IPS-18a (cell line): ENCODE data around the gene RND3.

ENCODE experiments used
- H3K27ac ChIP-seq: one replicate; pipeline ENCODE4 v1.5.1; 2013; ENCODE audit warnings: low read length
- H3K27me3 ChIP-seq: one replicate; pipeline ENCODE4 v1.6.1; 2013; ENCODE audit warnings: mild to moderate bottlenecking, low read length; ENCODE audit not compliant: control insufficient read depth, insufficient read depth
- H3K36me3 ChIP-seq: one replicate; pipeline ENCODE4 v1.6.1; 2013; ENCODE audit warnings: low read depth, low read length; ENCODE audit not compliant: control insufficient read depth
- H3K4me1 ChIP-seq: one replicate; pipeline ENCODE4 v1.6.1; 2013; ENCODE audit warnings: low read depth, low read length; ENCODE audit not compliant: control insufficient read depth
- H3K4me3 ChIP-seq: one replicate; pipeline ENCODE4 v1.5.1; 2013; ENCODE audit warnings: low read length
- H3K9ac ChIP-seq: one replicate; pipeline ENCODE4 v1.6.1; 2013; ENCODE audit warnings: mild to moderate bottlenecking, low read length, moderate library complexity
- H3K9me3 ChIP-seq: one replicate; pipeline ENCODE4 v1.6.1; 2013; ENCODE audit warnings: low read depth, low read length; ENCODE audit not compliant: control insufficient read depth

RND3 gene

DNA sequence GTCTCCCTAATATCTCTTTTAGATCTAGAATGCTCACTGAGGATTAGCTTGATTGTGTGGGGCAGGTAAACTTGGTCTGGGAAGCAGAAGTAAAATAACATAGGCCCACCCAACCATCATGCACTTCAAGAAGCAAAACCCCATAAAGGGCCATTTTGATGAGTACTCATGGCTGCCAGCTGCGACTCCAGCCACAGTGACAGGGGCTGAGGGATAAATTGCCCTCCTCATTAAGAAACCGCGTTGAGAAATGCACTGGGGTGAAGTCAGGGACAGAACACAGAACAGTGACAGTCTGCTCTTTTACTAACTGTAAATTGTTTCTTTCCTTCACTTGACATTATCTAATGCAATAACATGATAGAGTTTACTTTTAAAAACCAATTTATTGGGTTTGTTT is 60.2 kb downstream of the RND3 start:
- H3K4me3 ChIP-seq, result no peak overlapping the region
- peaks cover 9% of the 10 kb centered on the region for H3K4me1 ChIP-seq
- no peaks in the 10 kb centered on the region for H3K9me3 ChIP-seq
- no peaks in the 10 kb centered on the region for H3K27me3 ChIP-seq
- H3K36me3 ChIP-seq, result no peaks in the 10 kb centered on the region
- no peak overlapping the region for H3K27ac ChIP-seq
- no peak overlapping the region for H3K9ac ChIP-seq

DNA sequence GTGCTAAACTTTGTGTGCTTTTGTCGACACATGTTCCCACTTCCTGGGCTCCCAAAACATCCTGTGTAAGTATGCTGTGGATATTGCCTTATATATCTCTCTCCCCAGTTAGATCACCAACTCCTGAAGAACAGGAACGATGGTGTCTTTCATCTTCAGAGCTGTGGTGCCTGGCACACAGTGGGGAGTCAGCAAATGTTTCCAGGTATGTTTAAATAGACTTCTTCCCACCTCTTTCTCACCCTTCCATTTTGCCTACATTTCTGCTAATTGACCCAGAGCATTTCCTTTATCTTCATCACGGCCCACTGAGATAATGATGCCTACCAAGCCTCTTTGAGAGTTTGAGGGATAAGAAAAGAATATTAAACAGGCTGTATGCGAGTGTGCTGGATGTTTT is 60.7 kb downstream of the RND3 start:
- no peaks in the 10 kb centered on the region for H3K27me3 ChIP-seq
- H3K9ac ChIP-seq, result no peak overlapping the region
- H3K36me3 ChIP-seq, result no peaks in the 10 kb centered on the region
- no peak overlapping the region for H3K4me3 ChIP-seq
- no peak overlapping the region for H3K27ac ChIP-seq
- peaks cover 9% of the 10 kb centered on the region for H3K4me1 ChIP-seq
- H3K9me3 ChIP-seq, result no peaks in the 10 kb centered on the region

DNA sequence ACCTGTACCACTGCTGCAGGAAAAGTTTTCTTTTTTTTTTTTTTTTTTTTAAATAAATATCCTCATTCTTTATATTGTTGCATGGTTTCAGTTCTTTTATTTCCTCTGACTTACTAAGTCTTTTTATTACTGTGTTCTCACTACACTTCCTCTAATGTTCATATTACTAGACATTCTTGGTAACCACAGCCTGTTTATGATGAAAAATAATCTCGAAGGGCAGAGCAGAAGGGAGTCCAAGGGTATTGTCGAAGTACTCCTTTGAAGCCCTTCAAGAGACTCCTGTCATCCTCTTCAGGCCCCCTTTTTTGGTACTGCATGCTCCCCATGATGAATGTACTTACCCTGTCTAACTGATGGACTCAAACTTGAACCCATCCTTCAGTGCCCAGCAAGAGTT is 61.2 kb downstream of the RND3 start:
- no peaks in the 10 kb centered on the region for H3K36me3 ChIP-seq
- H3K27ac ChIP-seq, result no peak overlapping the region
- H3K27me3 ChIP-seq, result no peaks in the 10 kb centered on the region
- H3K4me3 ChIP-seq, result no peak overlapping the region
- H3K9me3 ChIP-seq, result no peaks in the 10 kb centered on the region
- H3K4me1 ChIP-seq, result peaks cover 9% of the 10 kb centered on the region
- H3K9ac ChIP-seq, result no peak overlapping the region

DNA sequence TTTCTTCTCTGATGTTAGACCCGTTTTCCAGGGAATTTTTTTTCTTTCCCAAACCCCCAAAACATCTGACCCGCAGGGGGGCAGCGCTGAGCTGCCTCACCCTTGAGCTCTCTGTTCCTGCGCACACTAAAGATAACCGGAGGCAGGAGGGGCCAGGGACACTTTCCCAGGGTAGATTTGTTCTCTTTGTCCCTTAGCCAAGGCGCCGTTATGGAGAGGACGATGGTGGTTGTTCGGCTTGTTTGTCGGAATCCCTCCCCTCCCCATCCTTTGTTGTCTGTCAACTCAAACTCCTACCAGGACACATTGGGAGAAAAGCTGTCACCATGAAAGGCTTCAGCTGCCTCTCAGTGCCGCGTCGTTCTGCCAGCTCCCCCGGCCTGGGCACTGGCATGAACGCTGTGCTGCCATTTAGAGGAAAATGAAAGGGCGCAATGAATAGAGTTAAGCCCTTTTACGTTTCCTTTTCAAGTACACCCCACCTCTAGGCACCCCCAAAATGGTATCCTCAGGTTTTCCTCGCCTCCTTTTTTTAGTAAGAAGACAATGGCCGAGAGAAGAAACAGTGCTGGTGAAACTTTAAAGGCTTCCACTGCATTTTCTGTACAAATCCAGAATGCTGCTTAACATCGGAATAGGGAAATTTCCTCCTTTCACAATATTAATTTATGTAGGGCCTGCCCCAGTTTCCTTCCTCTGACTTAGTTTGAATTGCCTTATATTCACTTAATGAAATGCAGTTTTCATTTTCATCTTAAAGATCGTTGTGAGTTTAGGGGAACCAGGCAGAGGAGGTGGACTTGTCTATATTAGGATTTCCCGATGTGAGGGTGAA is 62.1 kb downstream of the RND3 start:
- H3K4me1 ChIP-seq, result peaks cover 9% of the 10 kb centered on the region
- no peak overlapping the region for H3K4me3 ChIP-seq
- no peaks in the 10 kb centered on the region for H3K36me3 ChIP-seq
- no peak overlapping the region for H3K27ac ChIP-seq
- no peaks in the 10 kb centered on the region for H3K27me3 ChIP-seq
- H3K9ac ChIP-seq, result no peak overlapping the region
- no peaks in the 10 kb centered on the region for H3K9me3 ChIP-seq

DNA sequence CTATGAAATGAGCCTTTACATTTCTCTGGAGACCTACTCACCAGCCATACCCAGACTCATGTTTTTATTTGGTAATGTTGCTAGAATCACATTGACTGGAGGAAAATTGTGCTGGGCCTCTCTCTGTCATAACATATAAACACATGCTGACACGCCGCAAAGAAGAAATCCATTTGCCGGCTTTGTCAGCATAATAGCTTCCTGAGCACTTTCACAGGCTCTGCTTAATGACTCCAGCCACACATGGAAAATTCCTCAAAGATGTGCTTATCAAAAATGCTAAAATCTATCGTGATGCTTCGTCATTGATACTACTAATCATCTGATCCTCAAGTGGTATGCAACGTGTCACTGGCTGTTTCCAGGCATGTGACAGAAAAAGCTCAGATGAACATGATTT is 63.1 kb downstream of the RND3 start:
- Histone ChIP-seq H3K9ac (no peak overlapping the region), H3K36me3 (no peaks in the 10 kb centered on the region), H3K27ac (no peak overlapping the region), H3K4me3 (no peak overlapping the region), H3K4me1 (peaks cover 9% of the 10 kb centered on the region), H3K9me3 (no peaks in the 10 kb centered on the region), H3K27me3 (no peaks in the 10 kb centered on the region)

DNA sequence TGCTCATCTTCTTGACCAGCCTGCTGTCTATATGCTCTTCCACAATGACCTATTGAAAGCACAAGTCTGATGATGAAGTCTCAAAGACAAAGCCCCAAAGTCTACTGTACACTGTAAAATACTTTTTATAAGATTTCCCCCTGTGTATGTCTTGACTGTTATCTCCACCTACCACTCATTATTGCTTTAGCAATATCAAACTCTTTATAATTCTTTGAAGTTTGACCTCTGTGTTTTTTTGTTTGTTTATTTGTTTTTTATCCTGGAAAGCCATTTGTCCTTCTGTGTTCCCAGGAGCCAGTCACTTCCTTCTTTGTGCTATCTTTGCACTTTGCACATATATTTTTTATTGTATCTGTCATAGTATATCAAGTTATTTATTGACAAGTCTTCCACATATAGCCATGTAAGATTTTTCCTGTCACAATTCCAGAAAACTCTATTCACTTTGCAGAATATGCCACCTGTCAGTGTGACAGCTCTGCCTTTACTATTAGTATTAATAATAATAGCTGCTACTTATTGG is 66.3 kb downstream of the RND3 start:
- Histone ChIP-seq H3K9ac (no peak overlapping the region), H3K9me3 (no peaks in the 10 kb centered on the region), H3K36me3 (no peaks in the 10 kb centered on the region), H3K4me3 (no peak overlapping the region), H3K4me1 (peaks cover 9% of the 10 kb centered on the region), H3K27ac (no peak overlapping the region), H3K27me3 (no peaks in the 10 kb centered on the region)

DNA sequence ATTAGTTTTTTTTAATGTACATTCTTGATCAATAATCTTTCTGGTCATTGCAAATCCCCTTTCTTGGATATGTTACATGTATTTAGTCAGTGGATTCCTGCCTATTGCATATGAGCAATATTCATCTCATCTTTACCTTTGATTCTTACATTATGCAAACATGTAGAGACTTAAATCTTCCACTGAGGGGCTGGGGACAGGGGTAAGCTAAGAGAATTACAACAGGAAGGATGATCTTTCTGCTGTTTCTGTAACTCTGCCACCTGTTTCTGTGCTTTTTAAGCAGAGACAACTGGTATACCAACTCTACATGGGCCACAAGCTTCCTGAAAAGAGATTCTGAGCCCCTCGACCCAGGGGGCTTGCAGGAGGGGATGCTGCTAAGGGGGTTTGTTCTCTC is 68.6 kb downstream of the RND3 start:
- H3K9me3 ChIP-seq, result no peaks in the 10 kb centered on the region
- no peaks in the 10 kb centered on the region for H3K4me1 ChIP-seq
- no peak overlapping the region for H3K4me3 ChIP-seq
- H3K27ac ChIP-seq, result no peak overlapping the region
- H3K9ac ChIP-seq, result no peak overlapping the region
- no peaks in the 10 kb centered on the region for H3K36me3 ChIP-seq
- H3K27me3 ChIP-seq, result no peaks in the 10 kb centered on the region
